ENCODE data around the gene CCNH. TPM values are rescaled to one million over a fixed set of nuclear protein-coding genes. Genes with fewer than 3 reads are reported as not detected.

CCNH gene
- total RNA-seq, 1 donor from 2014 or later: 57.7 TPM

DNA sequence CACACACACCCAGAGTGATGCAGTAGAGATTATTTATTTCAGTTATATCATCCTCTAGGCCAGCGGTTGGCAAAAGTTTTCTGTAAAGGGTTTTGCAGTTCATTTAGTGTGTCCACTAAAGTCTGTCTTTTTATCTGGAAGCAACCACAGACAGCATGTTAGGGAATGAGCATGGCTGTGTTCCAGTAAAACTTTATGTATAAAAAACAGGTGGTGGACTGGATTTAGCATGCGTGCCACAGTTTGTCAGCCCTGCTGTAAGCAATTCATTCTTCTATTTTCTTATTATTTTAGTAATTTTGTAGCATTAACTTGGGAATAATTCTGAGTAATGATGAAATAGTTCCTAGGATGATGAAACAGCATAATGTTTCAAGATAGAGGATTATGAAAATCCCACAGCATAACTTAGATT lies 51.7 kb downstream of the CCNH start:
- no peak for DNase-seq (ENCODE audit: low read depth in 2 of 2)

DNA sequence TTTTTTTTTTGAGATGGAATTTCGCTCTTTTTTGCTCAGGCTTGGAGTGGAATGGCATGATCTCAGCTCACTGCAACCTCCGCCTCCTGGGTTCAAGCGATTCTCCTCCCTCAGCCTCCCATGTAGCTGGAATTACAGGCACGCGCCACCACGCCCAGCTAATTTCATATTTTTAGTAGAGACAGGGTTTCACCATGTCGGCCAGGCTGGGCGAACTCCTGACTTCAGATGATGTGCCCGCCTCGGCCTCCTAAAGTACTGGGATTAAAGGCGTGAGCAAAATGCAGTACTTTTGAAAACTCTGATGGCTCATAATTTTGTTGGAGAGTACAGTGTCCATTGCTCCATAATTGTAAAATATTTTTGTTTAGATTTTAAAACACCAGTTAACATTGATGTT lies 52.6 kb downstream of the CCNH start:
- DNase-seq (ENCODE audit: low read depth in 2 of 2): no peak

DNA sequence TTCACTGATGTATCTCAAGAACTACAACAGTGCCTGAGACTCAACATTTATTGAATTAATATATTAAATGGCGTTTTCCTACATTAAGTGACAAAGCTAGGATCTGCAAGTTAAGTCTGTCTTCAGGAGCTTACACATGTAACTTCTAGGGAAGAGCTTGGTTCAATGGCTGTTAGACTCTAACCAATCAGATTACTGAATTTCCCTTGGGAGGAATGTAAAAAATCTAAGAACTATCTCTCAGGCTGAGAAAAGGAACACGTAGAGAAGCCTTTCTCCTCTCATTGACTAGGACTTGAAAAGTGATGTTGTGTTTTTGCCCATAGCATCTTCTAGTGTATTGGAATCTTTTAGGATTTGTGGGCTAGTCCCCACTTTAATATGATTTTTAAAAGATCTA lies 53.6 kb downstream of the CCNH start:
- no peak for DNase-seq (ENCODE audit: low read depth in 2 of 2)

GRCh38 chr5:87354496-87354895 lies 58.2 kb downstream of the CCNH start:
- DNase-seq (ENCODE audit: low read depth in 2 of 2): no peak

DNA sequence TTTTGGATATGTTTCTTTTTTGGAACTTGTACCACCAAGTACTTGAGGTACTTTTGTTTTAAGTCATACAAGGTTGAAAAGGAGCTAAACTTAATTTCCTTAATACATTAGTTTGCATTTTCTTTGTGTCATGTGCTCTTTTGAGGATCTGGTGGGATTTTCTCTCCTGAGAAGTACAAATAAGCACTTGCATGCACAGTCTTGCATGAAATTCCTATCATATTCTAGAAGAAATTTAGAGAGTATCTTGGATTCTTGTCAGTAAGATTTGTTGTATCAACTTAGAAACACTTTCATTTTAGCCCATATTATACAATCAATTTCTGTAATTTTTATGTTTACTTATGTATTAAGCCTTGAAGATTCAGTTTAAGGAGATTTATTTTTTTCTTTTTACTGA lies 64.9 kb downstream of the CCNH start:
- DNase-seq (ENCODE audit: low read depth in 2 of 2): no peak

DNA sequence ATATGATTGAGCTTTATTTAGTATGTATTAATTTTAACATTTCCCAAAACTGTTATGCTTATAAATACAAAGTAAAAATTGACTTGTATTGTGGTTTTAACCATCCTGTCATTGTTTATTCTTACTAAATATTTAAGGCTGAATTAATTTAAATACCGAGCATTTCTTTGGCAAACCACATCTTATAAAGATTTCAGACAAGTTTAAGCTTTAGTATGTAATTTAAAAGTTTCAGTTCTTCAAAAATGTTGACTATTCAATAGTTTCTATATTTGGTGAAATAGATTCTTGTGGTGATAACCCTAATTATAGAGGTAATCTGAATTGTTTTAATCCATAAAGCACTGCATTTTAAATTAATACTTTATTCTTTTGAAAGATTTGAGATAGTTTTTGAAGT lies 65.5 kb downstream of the CCNH start:
- DNase-seq (ENCODE audit: low read depth in 2 of 2): no peak

Other genes starting within 250 kb of the CCNH start
- gene RASA1, start 145.0 kb downstream of the CCNH start, total RNA-seq: 29.6 and 44.4 TPM in 2 replicates

Measured in lung microvascular endothelial cell (primary cell).